C4-2B (cell line): ENCODE data around the gene NCAM2.

Experiments used
- CTCF ChIP-seq: fragments of 450-650 bp; conservative IDR thresholded peaks from 2 replicates; pipeline ENCODE4 v1.5.1; 2017; ENCODE audit warnings: mild to moderate bottlenecking
- ZFX ChIP-seq: fragments of 450-650 bp; IDR thresholded peaks from 2 replicates; pipeline ENCODE4 v1.6.1; 2017

DNA sequence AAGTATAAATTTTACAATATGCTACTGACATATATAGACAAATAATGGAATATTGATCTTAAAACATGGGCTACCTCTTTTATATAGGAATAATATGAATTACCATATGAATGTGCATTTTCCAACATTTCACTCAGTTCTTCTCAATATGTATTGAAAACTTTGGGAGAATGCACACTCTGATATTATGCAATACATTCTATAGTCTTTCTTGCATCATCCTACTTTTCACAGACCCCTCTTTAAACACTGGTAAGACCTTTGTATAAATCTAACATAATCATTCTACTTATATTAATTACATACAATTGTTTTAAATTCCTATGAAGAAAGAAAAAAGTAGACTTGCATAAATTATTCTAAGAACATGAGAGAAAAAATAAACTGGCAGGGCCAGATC, 69.2 kb downstream of the NCAM2 start:
- TF ChIP-seq CTCF, result no peak
- TF ChIP-seq ZFX, result no peak
